Glutamatergic neuron (in vitro differentiated cells): ENCODE data around the gene AP4M1. TPM values are rescaled to one million over a fixed set of nuclear protein-coding genes. Genes with fewer than 3 reads are reported as not detected.
A peak's percentile ranks its signal among the peaks of the same experiment; 100 is the strongest.

Experiments
- DNase-seq: peaks from one replicate; pipeline ENCODE4 v3.0.0; 2022
- H3K27ac Mint-ChIP-seq: one replicate; pipeline ENCODE4 v1.8.0; 2020; ENCODE audit warnings: mild to moderate bottlenecking, mixed read lengths, inconsistent platforms; ENCODE audit not compliant: unreplicated experiment
- H3K27me3 Mint-ChIP-seq: one replicate; pipeline ENCODE4 v1.8.0; 2020; ENCODE audit warnings: mild to moderate bottlenecking, moderate library complexity, mixed read lengths, inconsistent platforms; ENCODE audit not compliant: unreplicated experiment
- H3K36me3 Mint-ChIP-seq: one replicate; pipeline ENCODE4 v1.8.0; 2020; ENCODE audit warnings: mild to moderate bottlenecking, mixed read lengths, inconsistent platforms; ENCODE audit not compliant: unreplicated experiment
- H3K4me1 Mint-ChIP-seq: one replicate; pipeline ENCODE4 v1.8.0; 2020; ENCODE audit warnings: mild to moderate bottlenecking, low read depth, mixed read lengths, inconsistent platforms; ENCODE audit not compliant: unreplicated experiment
- H3K4me3 Mint-ChIP-seq: one replicate; pipeline ENCODE4 v1.8.0; 2020; ENCODE audit warnings: mild to moderate bottlenecking, mixed read lengths, inconsistent platforms; ENCODE audit not compliant: unreplicated experiment
- H3K9me3 Mint-ChIP-seq: one replicate; pipeline ENCODE4 v1.8.0; 2020; ENCODE audit warnings: mild to moderate bottlenecking, moderate library complexity, mixed read lengths, inconsistent platforms; ENCODE audit not compliant: unreplicated experiment
- CTCF ChIP-seq: fragments of 200-600 bp; sonication (generic); IDR thresholded peaks from one replicate; pipeline ENCODE4 v1.5.0; 2021; ENCODE audit not compliant: partially characterized antibody, unreplicated experiment
- total RNA-seq: library from RNA; stranded (reverse); fragmentation: NEBNext Ultra II Directional; extraction: Animal tissue kit (Norgen Biotek cat#: 25700); gene quantifications from one replicate; pipeline ENCODE4 v1.2.1, GENCODE V29; 2021; ENCODE audit not compliant: unreplicated experiment

AP4M1 gene
- total RNA-seq, 1 donor from 2014 or later: 25.9 TPM

GRCh38 chr7:100152404-100152803, 51.0 kb downstream of the AP4M1 start:
- TF ChIP-seq CTCF: no peak
- peaks cover 5% of the 10 kb centered on the region for H3K36me3 Mint-ChIP-seq
- H3K27me3 Mint-ChIP-seq: peaks cover 4% of the 10 kb centered on the region
- peaks cover 5% of the 10 kb centered on the region for H3K9me3 Mint-ChIP-seq
- DNase-seq: no peak
- no peak overlapping the region for H3K27ac Mint-ChIP-seq
- peaks cover 3% of the 10 kb centered on the region for H3K4me1 Mint-ChIP-seq
- H3K4me3 Mint-ChIP-seq: no peak overlapping the region

GRCh38 chr7:100152937-100153666, 51.7 kb downstream of the AP4M1 start:
- Mint-ChIP-seq H3K27ac (no peak overlapping the region), H3K36me3 (peaks cover 5% of the 10 kb centered on the region), H3K27me3 (peaks cover 4% of the 10 kb centered on the region), H3K4me1 (peaks cover 6% of the 10 kb centered on the region), H3K9me3 (peaks cover 5% of the 10 kb centered on the region), H3K4me3 (no peak overlapping the region)
- no peak for DNase-seq
- no peak for TF ChIP-seq CTCF

- no peak for DNase-seq
- TF ChIP-seq CTCF: no peak
- Mint-ChIP-seq H3K9me3 (peaks cover 3% of the 10 kb centered on the region), H3K27ac (peak overlapping the region; percentile 33), H3K4me1 (peaks cover 6% of the 10 kb centered on the region), H3K4me3 (no peak overlapping the region), H3K27me3 (no peaks in the 10 kb centered on the region), H3K36me3 (peaks cover 5% of the 10 kb centered on the region)
These were observed 52.5 kb downstream of the AP4M1 start for GRCh38 chr7:100153708-100154535.

GRCh38 chr7:100154651-100155491, 53.4 kb downstream of the AP4M1 start:
- Mint-ChIP-seq H3K27ac (no peak overlapping the region), H3K9me3 (peaks cover 4% of the 10 kb centered on the region), H3K27me3 (peaks cover 4% of the 10 kb centered on the region), H3K4me3 (no peak overlapping the region), H3K36me3 (peaks cover 5% of the 10 kb centered on the region), H3K4me1 (peaks cover 6% of the 10 kb centered on the region)
- no peak for DNase-seq
- no peak for TF ChIP-seq CTCF
